Activated naive CD4-positive, alpha-beta T cell treated with anti-CD3 and anti-CD28 coated beads for 36 hours (primary cell): ENCODE data around the gene RAVER1. TPM values are rescaled to one million over a fixed set of nuclear protein-coding genes. Genes with fewer than 3 reads are reported as not detected.

Experiments used
- CTCF ChIA-PET: fragments of 350-600 bp; sonication (Branson Sonifier 250); formaldehyde crosslinking; loops from one replicate; lab custom pipeline; 2021; ENCODE audit warnings: antibody characterized with exemption; lab: Charles Lee
- DNase-seq: peaks from one replicate; pipeline ENCODE4 v3.0.0-alpha.2; 2020
- H3K27ac Mint-ChIP-seq: one replicate; pipeline ENCODE4 v1.8.0; 2021; ENCODE audit warnings: mild to moderate bottlenecking, mixed read lengths
- H3K27me3 Mint-ChIP-seq: one replicate; pipeline ENCODE4 v1.8.0; 2021; ENCODE audit warnings: low read depth, mixed read lengths
- H3K36me3 Mint-ChIP-seq: one replicate; pipeline ENCODE4 v1.8.0; 2021; ENCODE audit warnings: low read depth, mixed read lengths
- H3K4me1 Mint-ChIP-seq: one replicate; pipeline ENCODE4 v1.8.0; 2021; ENCODE audit warnings: low read depth, mixed read lengths
- H3K4me3 Mint-ChIP-seq: one replicate; pipeline ENCODE4 v1.8.0; 2021; ENCODE audit warnings: mild to moderate bottlenecking, moderate library complexity, mixed read lengths
- H3K9me3 Mint-ChIP-seq: one replicate; pipeline ENCODE4 v1.8.0; 2021; ENCODE audit warnings: mixed read lengths
- intact Hi-C: fragments of 100-400 bp; cut with micrococcal nuclease; formaldehyde crosslinking; loops from one replicate; pipeline ENCODE4 v1.15.1; 2023
- total RNA-seq, 2 experiments: library from RNA; stranded (reverse); gene quantifications; one replicate each; pipeline ENCODE4 v1.2.3, GENCODE V29; 2021

Gene RAVER1
- total RNA-seq, 2 experiments from 2014 or later, result 63.0 to 69.0 TPM

GRCh38 chr19:10364644-10365043 lies 31.3 kb upstream of the RAVER1 start:
- intact Hi-C loops, result no loop called here
- Mint-ChIP-seq H3K4me3 (no peak overlapping the region), H3K4me1 (no peaks in the 10 kb centered on the region), H3K36me3 (peaks cover 30% of the 10 kb centered on the region), H3K9me3 (no peaks in the 10 kb centered on the region), H3K27me3 (no peaks in the 10 kb centered on the region), H3K27ac (no peak overlapping the region)
- DNase-seq, result no peak
- CTCF ChIA-PET, result no interaction called here

DNA sequence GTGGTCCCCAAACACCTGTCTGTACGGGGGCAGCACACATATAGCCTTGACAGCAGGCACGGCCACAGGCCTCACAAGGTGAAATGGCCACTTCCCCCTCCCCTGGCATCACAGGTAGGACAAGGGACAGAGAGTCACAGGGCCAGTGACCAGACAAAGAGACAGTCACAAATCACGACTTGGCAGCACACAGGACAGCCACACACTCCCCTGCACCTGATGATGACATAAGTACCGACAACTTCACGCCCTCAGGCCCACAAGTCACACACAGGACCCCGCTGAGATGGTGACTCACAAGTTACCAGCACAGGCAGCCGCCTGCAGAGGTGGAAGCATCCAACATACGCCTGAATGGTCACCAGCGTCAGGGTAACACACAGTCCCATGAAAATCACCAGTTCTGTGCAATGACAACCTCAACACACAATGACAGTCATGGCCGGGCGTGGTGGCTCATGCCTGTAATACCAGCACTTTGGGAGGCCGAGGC lies 30.5 kb upstream of the RAVER1 start:
- CTCF ChIA-PET, result no interaction called here
- no peak overlapping the region for H3K27ac Mint-ChIP-seq
- no peaks in the 10 kb centered on the region for H3K27me3 Mint-ChIP-seq

DNA sequence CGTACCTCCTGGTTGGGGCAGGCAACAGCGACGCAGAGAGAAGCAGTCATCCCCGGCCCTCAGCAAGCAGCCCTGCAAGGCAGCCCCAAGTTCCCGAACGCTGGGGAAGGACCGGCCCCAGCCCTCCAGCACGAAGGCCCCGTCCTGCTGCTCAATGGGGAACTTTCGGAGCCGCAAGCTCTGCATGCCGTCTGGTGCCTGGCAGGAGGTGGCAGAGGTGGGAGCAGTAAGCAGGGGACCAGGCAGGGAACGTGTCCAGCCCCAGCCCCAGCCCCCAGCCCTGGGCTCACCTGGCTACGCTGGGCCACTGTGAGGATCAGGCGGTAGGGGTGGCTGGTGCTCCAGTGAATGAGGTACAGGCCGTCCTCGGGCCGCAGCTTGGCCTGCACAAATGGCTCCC lies 28.9 kb upstream of the RAVER1 start:
- Mint-ChIP-seq H3K4me1 (no peaks in the 10 kb centered on the region), H3K4me3 (no peak overlapping the region), H3K27ac (no peak overlapping the region), H3K36me3 (peaks cover 26% of the 10 kb centered on the region), H3K9me3 (no peaks in the 10 kb centered on the region), H3K27me3 (no peaks in the 10 kb centered on the region)
- DNase-seq, result no peak
- CTCF ChIA-PET, result no interaction called here
- intact Hi-C loops, result no loop called here

More for the DNA sequence above, 30.5 kb upstream of the RAVER1 start:
- no peaks in the 10 kb centered on the region for H3K4me1 Mint-ChIP-seq
- H3K4me3 Mint-ChIP-seq, result no peak overlapping the region
- DNase-seq, result no peak
- intact Hi-C loops, result no loop called here
- H3K36me3 Mint-ChIP-seq, result peaks cover 28% of the 10 kb centered on the region
- no peaks in the 10 kb centered on the region for H3K9me3 Mint-ChIP-seq

- intact Hi-C loops, result no loop called here
- Mint-ChIP-seq H3K27ac (no peak overlapping the region), H3K4me3 (no peak overlapping the region), H3K4me1 (no peaks in the 10 kb centered on the region), H3K27me3 (no peaks in the 10 kb centered on the region), H3K9me3 (no peaks in the 10 kb centered on the region), H3K36me3 (peaks cover 24% of the 10 kb centered on the region)
- DNase-seq, result no peak
- CTCF ChIA-PET, result no interaction called here
Measured at GRCh38 chr19:10361569-10362011, 28.3 kb upstream of the RAVER1 start.

GRCh38 chr19:10356431-10356830 lies 23.1 kb upstream of the RAVER1 start:
- Mint-ChIP-seq H3K27ac (no peak overlapping the region), H3K4me3 (no peak overlapping the region), H3K4me1 (no peaks in the 10 kb centered on the region), H3K9me3 (no peaks in the 10 kb centered on the region), H3K27me3 (no peaks in the 10 kb centered on the region), H3K36me3 (peaks cover 31% of the 10 kb centered on the region)
- no peak for DNase-seq
- CTCF ChIA-PET, result no interaction called here
- intact Hi-C loops, result no loop called here

DNA sequence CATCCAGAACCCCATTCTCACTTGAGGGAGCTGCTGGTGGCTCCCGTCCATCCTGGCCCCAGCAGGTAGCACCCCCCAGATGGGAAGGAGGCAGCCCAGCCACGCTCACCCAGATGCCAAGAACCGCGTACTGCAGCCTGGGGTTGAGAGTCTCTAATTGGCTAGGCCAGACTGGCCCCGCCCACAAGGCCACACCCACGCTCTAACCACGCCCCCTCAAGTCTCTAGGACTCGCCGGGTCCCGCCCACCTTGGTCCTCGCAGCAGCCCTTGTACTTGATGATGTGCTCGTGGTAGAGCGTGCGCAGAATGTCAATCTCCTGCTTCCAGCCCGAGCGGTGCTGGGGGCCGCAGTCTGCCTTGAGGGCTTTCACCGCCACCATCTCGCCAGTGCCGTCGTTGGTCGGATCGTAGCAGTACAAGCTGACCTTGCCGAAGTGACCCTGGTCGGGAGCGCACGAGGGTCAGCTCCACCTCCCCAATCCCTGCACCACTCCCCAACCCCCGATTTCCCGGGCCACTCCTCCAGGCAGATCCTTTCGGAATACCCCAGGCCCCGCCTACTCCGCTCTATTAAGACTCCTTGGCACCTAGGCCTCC lies 20.6 kb upstream of the RAVER1 start:
- H3K27ac Mint-ChIP-seq, result no peak overlapping the region
- intact Hi-C loops, result no loop called here
- H3K4me1 Mint-ChIP-seq, result no peaks in the 10 kb centered on the region
- no peaks in the 10 kb centered on the region for H3K27me3 Mint-ChIP-seq
- peaks cover 23% of the 10 kb centered on the region for H3K36me3 Mint-ChIP-seq
- CTCF ChIA-PET, result no interaction called here
- H3K9me3 Mint-ChIP-seq, result no peaks in the 10 kb centered on the region
- no peak overlapping the region for H3K4me3 Mint-ChIP-seq
- DNase-seq, result peak; percentile 39

- CTCF ChIA-PET, result no interaction called here
- no peaks in the 10 kb centered on the region for H3K27me3 Mint-ChIP-seq
- no peaks in the 10 kb centered on the region for H3K9me3 Mint-ChIP-seq
- peaks cover 23% of the 10 kb centered on the region for H3K36me3 Mint-ChIP-seq
- intact Hi-C loops, result no loop called here
- H3K4me3 Mint-ChIP-seq, result no peak overlapping the region
- no peaks in the 10 kb centered on the region for H3K4me1 Mint-ChIP-seq
- DNase-seq, result no peak
- no peak overlapping the region for H3K27ac Mint-ChIP-seq
Measured at GRCh38 chr19:10352764-10353671, 19.7 kb upstream of the RAVER1 start.

- DNase-seq, result no peak
Measured at GRCh38 chr19:10346509-10346908, 13.2 kb upstream of the RAVER1 start.

DNA sequence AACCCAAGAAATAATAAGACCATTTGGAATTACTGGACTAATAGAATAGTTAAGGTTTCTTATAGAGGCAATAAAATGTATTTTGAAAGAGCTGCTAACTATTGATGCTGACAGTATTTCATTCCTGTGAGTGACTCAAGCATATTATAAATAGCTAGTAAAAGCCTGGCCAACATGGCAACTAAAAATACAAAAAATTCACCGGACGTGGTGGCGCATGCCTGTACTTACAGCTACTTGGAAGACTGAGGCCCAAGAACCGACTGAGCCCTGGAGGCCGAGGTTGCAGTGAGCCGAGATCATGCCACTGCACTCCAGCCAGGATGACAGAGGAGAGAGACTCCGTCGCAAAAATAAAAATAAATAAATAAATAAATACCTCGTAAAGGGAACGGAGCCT lies 11.5 kb upstream of the RAVER1 start:
- H3K9me3 Mint-ChIP-seq, result no peaks in the 10 kb centered on the region
- CTCF ChIA-PET, result interaction anchor here (0.6 to 1.5 kb wide), 2 partner anchors 17 to 78 kb away, joined by 3 to 4 read pairs; no protein-coding TSS in a partner anchor
- no peak for DNase-seq
- no peaks in the 10 kb centered on the region for H3K36me3 Mint-ChIP-seq
- H3K27ac Mint-ChIP-seq, result no peak overlapping the region
- H3K27me3 Mint-ChIP-seq, result no peaks in the 10 kb centered on the region
- intact Hi-C loops, result no loop called here
- H3K4me1 Mint-ChIP-seq, result peaks cover 8% of the 10 kb centered on the region
- H3K4me3 Mint-ChIP-seq, result no peak overlapping the region

More at GRCh38 chr19:10346509-10346908, 13.2 kb upstream of the RAVER1 start:
- CTCF ChIA-PET, result no interaction called here
- Mint-ChIP-seq H3K4me3 (no peak overlapping the region), H3K4me1 (no peaks in the 10 kb centered on the region), H3K27ac (no peak overlapping the region), H3K9me3 (no peaks in the 10 kb centered on the region), H3K27me3 (no peaks in the 10 kb centered on the region), H3K36me3 (peaks cover 2% of the 10 kb centered on the region)
- intact Hi-C loops, result no loop called here

GRCh38 chr19:10343495-10343894 lies 10.2 kb upstream of the RAVER1 start:
- Mint-ChIP-seq H3K4me3 (no peak overlapping the region), H3K27me3 (no peaks in the 10 kb centered on the region), H3K9me3 (no peaks in the 10 kb centered on the region), H3K4me1 (peaks cover 18% of the 10 kb centered on the region), H3K36me3 (no peaks in the 10 kb centered on the region), H3K27ac (no peak overlapping the region)
- CTCF ChIA-PET, result interaction anchor here (1.0 kb wide), 1 partner anchor 45 kb away, joined by 3 read pairs; no protein-coding TSS in a partner anchor
- no peak for DNase-seq
- intact Hi-C loops, result no loop called here

DNA sequence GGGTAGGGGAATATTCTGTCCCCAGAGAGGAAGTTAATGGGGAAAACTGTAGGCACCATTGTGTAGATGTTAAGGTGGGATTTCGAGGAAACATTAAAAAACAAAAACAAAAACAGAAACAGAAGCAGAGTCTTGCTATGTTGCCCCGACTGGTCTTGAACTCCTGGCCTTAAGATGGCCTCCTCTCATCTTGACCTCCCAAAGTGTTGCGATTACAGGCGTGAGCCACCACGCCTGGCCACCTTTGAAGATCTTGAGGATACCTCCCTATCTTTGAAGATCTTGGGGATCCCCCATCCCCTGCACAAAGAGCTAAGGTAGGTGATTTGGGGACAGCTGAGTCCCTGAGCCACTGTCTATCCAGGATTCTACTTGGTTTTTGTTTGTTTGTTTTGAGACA lies 6.6 kb upstream of the RAVER1 start:
- peak overlapping the region; percentile 83 for H3K4me3 Mint-ChIP-seq
- CTCF ChIA-PET, result interaction anchor here (0.6 to 1.5 kb wide), 5 partner anchors 33 to 240 kb away, joined by 3 to 7 read pairs (median 6); no protein-coding TSS in a partner anchor
- H3K4me1 Mint-ChIP-seq, result peaks cover 34% of the 10 kb centered on the region
- DNase-seq, result no peak
- no peaks in the 10 kb centered on the region for H3K9me3 Mint-ChIP-seq
- intact Hi-C loops, result loop anchor here (10.0 kb wide), 3 partner anchors 145 to 625 kb away; partner anchors contain the start of genes ANGPTL6, DNMT1, PPAN and SMARCA4
- H3K27me3 Mint-ChIP-seq, result no peaks in the 10 kb centered on the region
- peaks cover 3% of the 10 kb centered on the region for H3K36me3 Mint-ChIP-seq
- H3K27ac Mint-ChIP-seq, result peak overlapping the region; percentile 95

DNA sequence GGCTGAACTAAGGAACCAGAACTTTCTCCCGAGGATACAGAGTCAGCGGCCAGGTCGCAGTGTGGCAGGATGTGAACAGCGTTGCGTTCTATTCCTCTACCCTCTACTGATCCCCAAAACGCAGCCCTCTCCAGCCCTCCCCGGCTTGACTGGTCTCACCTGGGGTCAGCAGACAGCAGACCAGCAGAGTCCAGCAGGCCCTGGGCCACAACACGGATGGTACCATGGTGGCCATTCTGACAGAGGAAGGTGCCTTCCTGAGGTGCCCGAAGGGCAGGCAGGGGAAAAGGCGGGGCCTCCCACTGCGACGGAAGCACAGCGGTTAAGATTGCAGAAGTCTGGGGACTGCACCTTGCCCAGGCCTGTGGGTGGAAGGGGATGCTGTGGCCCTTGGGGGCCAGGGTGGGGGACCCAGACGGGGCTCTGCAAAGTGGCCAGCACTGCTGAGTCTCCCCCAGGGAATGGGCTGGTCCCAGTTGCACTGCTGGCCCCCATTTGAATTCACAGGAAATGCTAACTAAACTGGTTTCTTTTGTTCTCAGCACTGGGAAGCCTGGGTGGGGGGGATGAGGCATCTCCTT lies 6.1 kb upstream of the RAVER1 start, which contains the start of gene ICAM3:
Gene ICAM3, minus strand, starts transcription at position 245 of the 581 bp plus-strand sequence. Its CDS starts 10 bp downstream, at position 235.
- intact Hi-C loops, result loop anchor here (10.0 kb wide), 3 partner anchors 145 to 625 kb away; partner anchors contain the start of genes ANGPTL6, DNMT1, PPAN and SMARCA4
- CTCF ChIA-PET, result interaction anchor here (0.6 to 1.5 kb wide), 4 partner anchors 33 to 240 kb away, joined by 3 to 7 read pairs (median 6); no protein-coding TSS in a partner anchor

More for the DNA sequence above, 6.1 kb upstream of the RAVER1 start, which contains the start of gene ICAM3:
- DNase-seq, result peak; percentile 88
- H3K4me1 Mint-ChIP-seq, result peaks cover 34% of the 10 kb centered on the region
- no peaks in the 10 kb centered on the region for H3K27me3 Mint-ChIP-seq
- peak within 1 kb of the TSS; percentile 83 for H3K4me3 Mint-ChIP-seq
- peak within 1 kb of the TSS; percentile 95 for H3K27ac Mint-ChIP-seq
- no peaks in the 10 kb centered on the region for H3K9me3 Mint-ChIP-seq
- peaks cover 5% of the 10 kb centered on the region for H3K36me3 Mint-ChIP-seq
